IMR-90 (cell line): ENCODE measurements around the gene S1PR3. TPM values are rescaled to one million over a fixed set of nuclear protein-coding genes. Genes with fewer than 3 reads are reported as not detected.

ENCODE experiments used
- ATAC-seq: fragments of 200-7000 bp; cut with Tn5 transposase; 2 replicates; pipeline ENCODE4 v1.9.1; 2020; ENCODE audit warnings: low read depth, mild to moderate bottlenecking, moderate library complexity
- BruUV-seq: library from RNA; stranded (reverse); fragments of 400-500 nt; replicated peaks from 2 replicates; lab custom pipeline; 2021; lab: Mats Ljungman, UMichigan
- CTCF ChIA-PET: fragments of 300-600 bp; formaldehyde crosslinking; extraction: SDS; loops from one replicate; lab custom pipeline; 2021; ENCODE audit warnings: antibody characterized with exemption; lab: Yijun Ruan, JAX
- POLR2A ChIA-PET: fragments of 300-600 bp; sonication (Branson Sonifier 250); formaldehyde crosslinking; loops from one replicate; lab custom pipeline; 2022; ENCODE audit warnings: antibody characterized with exemption; ENCODE audit not compliant: unreplicated experiment; lab: Charles Lee
- DNase-seq: peaks from one replicate; pipeline ENCODE4 v3.0.0; 2013
- H2AFZ ChIP-seq: replicated peaks from 2 replicates; pipeline ENCODE3; 2013; ENCODE audit warnings: low read length, mild to moderate bottlenecking; ENCODE audit not compliant: poor library complexity
- H2AK5ac ChIP-seq: 2 replicates; pipeline ENCODE4 v1.6.1; 2013; ENCODE audit warnings: low read depth, low read length, inconsistent platforms
- H2AK9ac ChIP-seq: replicated peaks from 2 replicates; pipeline ENCODE3; 2013; ENCODE audit warnings: mild to moderate bottlenecking, low read depth, low read length, moderate library complexity; ENCODE audit not compliant: poor library complexity
- H2BK120ac ChIP-seq: 2 replicates; pipeline ENCODE4 v1.6.1; 2013; ENCODE audit warnings: low read depth, low read length, inconsistent platforms
- H2BK15ac ChIP-seq: 3 replicates; pipeline ENCODE4 v1.6.1; 2013; ENCODE audit warnings: low read depth, low read length, inconsistent platforms
- H2BK20ac ChIP-seq: 2 replicates; pipeline ENCODE4 v1.6.1; 2013; ENCODE audit warnings: low read depth, mild to moderate bottlenecking, inconsistent platforms, low read length, moderate library complexity
- H2BK5ac ChIP-seq: 2 replicates; pipeline ENCODE4 v1.6.1; 2013; ENCODE audit warnings: mild to moderate bottlenecking, low read depth, low read length, inconsistent platforms; ENCODE audit not compliant: poor library complexity, severe bottlenecking
- H3K14ac ChIP-seq: replicated peaks from 2 replicates; pipeline ENCODE4 v1.6.1; 2013; ENCODE audit warnings: low read depth, low read length, inconsistent platforms
- H3K18ac ChIP-seq: 2 replicates; pipeline ENCODE4 v1.6.1; 2013; ENCODE audit warnings: low read depth, low read length, control low read depth
- H3K23ac ChIP-seq: 2 replicates; pipeline ENCODE4 v1.6.1; 2013; ENCODE audit warnings: low read depth, low read length, inconsistent platforms
- H3K27ac ChIP-seq: 2 replicates; pipeline ENCODE4 v1.5.1; 2013; ENCODE audit warnings: mild to moderate bottlenecking, control low read depth, low read length; ENCODE audit not compliant: insufficient read depth
- H3K27me3 ChIP-seq: 2 replicates; pipeline ENCODE4 v1.6.1; 2013; ENCODE audit warnings: low read length; ENCODE audit not compliant: control insufficient read depth, insufficient read depth
- H3K36me3 ChIP-seq: 2 replicates; pipeline ENCODE4 v1.6.1; 2013; ENCODE audit warnings: low read length, mixed read lengths; ENCODE audit not compliant: control insufficient read depth, insufficient read depth
- H3K4ac ChIP-seq: 2 replicates; pipeline ENCODE4 v1.6.1; 2013; ENCODE audit warnings: low read depth, low read length, inconsistent platforms
- H3K4me1 ChIP-seq: 2 replicates; pipeline ENCODE4 v1.6.1; 2013; ENCODE audit warnings: low read length, mixed read lengths; ENCODE audit not compliant: control insufficient read depth, insufficient read depth
- H3K4me2 ChIP-seq: 2 replicates; pipeline ENCODE4 v1.6.1; 2013; ENCODE audit warnings: low read depth, mild to moderate bottlenecking, control low read depth, low read length, moderate library complexity
- H3K4me3 ChIP-seq: 2 replicates; pipeline ENCODE4 v1.5.1; 2013; ENCODE audit warnings: low read depth, mild to moderate bottlenecking, control low read depth, low read length, moderate library complexity; ENCODE audit not compliant: insufficient read depth
- H3K56ac ChIP-seq: 2 replicates; pipeline ENCODE4 v1.6.1; 2013; ENCODE audit warnings: low read length, inconsistent platforms; ENCODE audit not compliant: insufficient read depth; ENCODE audit errors: extremely low read depth
- H3K79me1 ChIP-seq, 2 experiments: 2 replicates each; pipeline ENCODE4 v1.6.1; 2013; ENCODE audit warnings: low read length in 2 of 2, inconsistent platforms in 1 of 2, low read depth in 1 of 2
- H3K9ac ChIP-seq: 2 replicates; pipeline ENCODE4 v1.6.1; 2013; ENCODE audit warnings: low read depth, low read length, control low read depth
- H3K9me1 ChIP-seq: 2 replicates; pipeline ENCODE4 v1.6.1; 2013; ENCODE audit warnings: low read length, inconsistent platforms; ENCODE audit not compliant: insufficient read depth
- H3K9me3 ChIP-seq: 2 replicates; pipeline ENCODE4 v1.6.1; 2013; ENCODE audit warnings: low read length; ENCODE audit not compliant: control insufficient read depth, insufficient read depth
- H4K20me1 ChIP-seq: 2 replicates; pipeline ENCODE4 v1.6.1; 2013; ENCODE audit warnings: low read length, inconsistent platforms; ENCODE audit not compliant: insufficient read depth
- H4K5ac ChIP-seq: 2 replicates; pipeline ENCODE4 v1.6.1; 2013; ENCODE audit warnings: mild to moderate bottlenecking, low read depth, low read length, control low read depth
- H4K8ac ChIP-seq, 2 experiments: 2 replicates each; pipeline ENCODE4 v1.6.1; 2013; ENCODE audit warnings: low read depth in 2 of 2, low read length in 2 of 2, control low read depth in 1 of 2, inconsistent platforms in 1 of 2
- H4K91ac ChIP-seq: 2 replicates; pipeline ENCODE4 v1.6.1; 2013; ENCODE audit warnings: low read depth, low read length, inconsistent platforms; ENCODE audit not compliant: insufficient read depth
- BHLHE40 ChIP-seq: fragments of 150-350 bp; IDR thresholded peaks from 2 replicates; pipeline ENCODE4 v1.6.1; 2016; ENCODE audit warnings: mild to moderate bottlenecking, low read depth, low read length
- CEBPB ChIP-seq: IDR thresholded peaks from 2 replicates; pipeline ENCODE4 v1.6.1; 2012; ENCODE audit warnings: low read depth, low read length, improper control_type of control experiment
- CHD1 ChIP-seq: IDR thresholded peaks from 2 replicates; pipeline ENCODE4 v1.6.1; 2012; ENCODE audit warnings: low read depth, low read length, improper control_type of control experiment
- CTCF ChIP-seq: conservative IDR thresholded peaks from 2 replicates; pipeline ENCODE4 v1.5.1; 2012; ENCODE audit warnings: mild to moderate bottlenecking, low read depth, low read length, improper control_type of control experiment
- ELK1 ChIP-seq: fragments of 150-350 bp; IDR thresholded peaks from 2 replicates; pipeline ENCODE4 v1.6.1; 2016; ENCODE audit warnings: low read depth, mild to moderate bottlenecking, low read length, moderate library complexity, borderline replicate concordance
- MAFK ChIP-seq: IDR thresholded peaks from 2 replicates; pipeline ENCODE4 v1.6.1; 2012; ENCODE audit warnings: low read depth, low read length, improper control_type of control experiment
- MAZ ChIP-seq: IDR thresholded peaks from 2 replicates; pipeline ENCODE4 v1.6.1; 2012; ENCODE audit warnings: low read depth, mild to moderate bottlenecking, low read length, improper control_type of control experiment, moderate library complexity, borderline replicate concordance
- MXI1 ChIP-seq: IDR thresholded peaks from 2 replicates; pipeline ENCODE4 v1.6.1; 2012; ENCODE audit warnings: low read depth, mild to moderate bottlenecking, low read length, moderate library complexity, borderline replicate concordance
- POLR2A ChIP-seq: IDR thresholded peaks from 2 replicates; pipeline ENCODE4 v1.6.1; 2012; ENCODE audit warnings: mild to moderate bottlenecking, low read depth, low read length
- RCOR1 ChIP-seq: IDR thresholded peaks from 2 replicates; pipeline ENCODE4 v1.6.1; 2012; ENCODE audit warnings: mild to moderate bottlenecking, low read length, improper control_type of control experiment; ENCODE audit not compliant: insufficient replicate concordance
- RFX5 ChIP-seq: IDR thresholded peaks from 2 replicates; pipeline ENCODE4 v1.8.0; 2012; ENCODE audit warnings: low read depth, mild to moderate bottlenecking, low read length, moderate library complexity
- SMC3 ChIP-seq: fragments of 150-350 bp; IDR thresholded peaks from 2 replicates; pipeline ENCODE4 v1.6.1; 2016; ENCODE audit warnings: low read depth, mild to moderate bottlenecking, antibody characterized with exemption, low read length, moderate library complexity
- WGBS, 2 experiments: methylation state at CpG; one replicate each; pipeline versions ENCODE4 v1.1.5 to v1.1.7; 2013; ENCODE audit warnings: missing lambda C conversion rate in 2 of 2; ENCODE audit not compliant: insufficient read length in 1 of 2; ENCODE audit errors: extremely low coverage in 2 of 2; 5-methylcytosine and 5-hydroxymethylcytosine counted together
- dilution Hi-C: fragments of 300-500 bp; cut with HindIII; formaldehyde crosslinking; loops from one replicate; pipeline ENCODE4 v1.14.3; 2018; ENCODE audit warnings: low sequenced_read_pairs; ENCODE audit not compliant: unreplicated experiment
- in situ Hi-C: fragments of 300-500 bp; cut with MboI; formaldehyde crosslinking; loops from 3 replicates; pipeline ENCODE4 v1.14.3; 2019; ENCODE audit warnings: low sequenced_read_pairs, inconsistent platforms, mixed read lengths
- intact Hi-C: fragments of 100-400 bp; cut with micrococcal nuclease; formaldehyde crosslinking; loops from 2 replicates; pipeline ENCODE4 v1.10.0; 2022
- polyA plus RNA-seq, 3 experiments: library from polyadenylated mRNA; depleted of rRNA; stranded (reverse); fragments of >200 nt; gene quantifications; 2 replicates each; pipeline ENCODE4 v1.2.3, GENCODE V29; 2012; ENCODE audit warnings: low replicate concordance in 1 of 3
- total RNA-seq: library from RNA; depleted of rRNA; stranded (reverse); fragments of >200 nt; gene quantifications from 2 replicates; pipeline ENCODE4 v1.2.3, GENCODE V29; 2012

The S1PR3 gene
- total and polyA plus RNA-seq, 2 of the 4 experiments (the other 2 are of a cell fraction): 28.4 to 28.7 TPM

GRCh38 chr9:88978034-88978433 lies 13.2 kb upstream of the S1PR3 start:
- Histone ChIP-seq H4K8ac (no peak overlapping the region), H3K23ac (no peak overlapping the region), H2AK5ac (no peak overlapping the region), H2BK120ac (no peak overlapping the region), H3K9me1 (peaks cover 11% of the 10 kb centered on the region; the same call in 1 of the 2 replicates), H3K14ac (no peak overlapping the region), H3K4me2 (no peak overlapping the region), H4K20me1 (no peaks in the 10 kb centered on the region; the same call in 1 of the 2 replicates), H4K5ac (no peak overlapping the region), H3K36me3 (no peaks in the 10 kb centered on the region), H3K27me3 (peaks cover 10% of the 10 kb centered on the region), H2AFZ (no peak overlapping the region), H3K4ac (no peak overlapping the region), H2BK5ac (no peak overlapping the region), H2BK20ac (no peak overlapping the region), H3K18ac (no peak overlapping the region), H3K27ac (no peak overlapping the region), H3K4me1 (no peaks in the 10 kb centered on the region), H3K4me3 (no peak overlapping the region), H4K91ac (no peak overlapping the region), H2BK15ac (no peak overlapping the region), H3K79me1 (no peaks in the 10 kb centered on the region), H3K56ac (no peak overlapping the region), H2AK9ac (no peak overlapping the region), H3K9ac (no peak overlapping the region), H3K9me3 (peaks cover 2% of the 10 kb centered on the region; the same call in 1 of the 2 replicates)
- in situ Hi-C loops: no loop called here
- DNase-seq (no peak), ATAC-seq (no peak)
- TF ChIP-seq SMC3 (no peak), MAZ (no peak), POLR2A (no peak), CEBPB (no peak), RCOR1 (no peak), RFX5 (no peak), CHD1 (no peak), MXI1 (no peak), MAFK (no peak), CTCF (no peak), BHLHE40 (no peak), ELK1 (no peak)
- intact Hi-C loops: no loop called here
- POLR2A ChIA-PET: no interaction called here
- WGBS, 2 experiments: 75% methylated on average over 5 of the region's 5 CpGs; no CpG with 5 or more reads in 1 of the 2 experiments
- no TSS peak for BruUV-seq
- CTCF ChIA-PET: no interaction called here
- dilution Hi-C loops: loop anchor here (25.0 kb wide), 1 partner anchor 341 kb away; no protein-coding TSS in a partner anchor
